H1 (cell line): Measurements from ENCODE around the gene LRTM2. TPM values are rescaled to one million over a fixed set of nuclear protein-coding genes. Genes with fewer than 3 reads are reported as not detected.

Experiments used
- BCL11A ChIP-seq, 2 experiments: IDR thresholded peaks; one replicate each; pipeline ENCODE4 v1.6.1; 2011; ENCODE audit warnings: low read depth in 2 of 2, low read length in 2 of 2, mild to moderate bottlenecking in 2 of 2
- BRCA1 ChIP-seq: IDR thresholded peaks from 2 replicates; pipeline ENCODE4 v1.6.1; 2012; ENCODE audit warnings: low read depth, low read length, improper control_type of control experiment
- CEBPB ChIP-seq: IDR thresholded peaks from 2 replicates; pipeline ENCODE4 v1.6.1; 2012; ENCODE audit warnings: low read depth, low read length
- GABPA ChIP-seq: IDR thresholded peaks from 2 replicates; pipeline ENCODE4 v1.6.1; 2011; ENCODE audit warnings: mild to moderate bottlenecking, low read length, moderate library complexity, borderline replicate concordance; ENCODE audit not compliant: insufficient read depth
- POU5F1 ChIP-seq: IDR thresholded peaks from 2 replicates; pipeline ENCODE4 v1.6.1; 2011; ENCODE audit warnings: low read depth, mild to moderate bottlenecking, low read length, moderate library complexity
- TEAD4 ChIP-seq: IDR thresholded peaks from 2 replicates; pipeline ENCODE4 v1.6.1; 2012; ENCODE audit warnings: low read depth, low read length, inconsistent platforms, mixed read lengths
- polyA plus RNA-seq, 7 experiments: library from polyadenylated mRNA; depleted of rRNA in 3 of 7; stranded (reverse) in 5 of 7; unstranded in 2 of 7; fragments of >200 nt in 5 of 7; fragments of 200-250 nt in 2 of 7; gene quantifications; 1 replicate in 5 of 7; 2 replicates in 1 of 7; 4 replicates in 1 of 7; pipeline versions ENCODE4 v1.2.1 to v1.2.3, GENCODE V29; 2011 to 2013; ENCODE audit warnings: missing spikeins in 2 of 7, mixed read lengths in 2 of 7
- total RNA-seq: library from RNA; stranded (reverse); fragmentation: NEBNext Ultra II Directional; extraction: Animal tissue kit (Norgen Biotek cat#: 25700); gene quantifications from 2 replicates; pipeline ENCODE4 v1.2.1, GENCODE V29; 2021

LRTM2 gene
- total and polyA plus RNA-seq, 2 of the 8 experiments (the other 6 are each of a cell fraction or from before 2014, with no cell fraction given), result 0.06 TPM; not detected in 1

- TF ChIP-seq BRCA1, result no peak
- TF ChIP-seq BCL11A (IDR thresholded peaks at IDR 0.05; ENCODE audit: low read depth in 2 of 2, low read length in 2 of 2), result no peak
- no peak for TF ChIP-seq TEAD4
- TF ChIP-seq GABPA, result no peak
- TF ChIP-seq POU5F1, result no peak
- TF ChIP-seq CEBPB, result no peak
Observed at GRCh38 chr12:1869145-1869544, 48.8 kb downstream of the LRTM2 start (continued).
